KG1 (cell line): ENCODE results near the gene C16orf96.

Source experiments
- DNase-seq: peaks from one replicate; lab custom pipeline; 2025; lab: John Stamatoyannopoulos, UW

C16orf96 gene

DNA sequence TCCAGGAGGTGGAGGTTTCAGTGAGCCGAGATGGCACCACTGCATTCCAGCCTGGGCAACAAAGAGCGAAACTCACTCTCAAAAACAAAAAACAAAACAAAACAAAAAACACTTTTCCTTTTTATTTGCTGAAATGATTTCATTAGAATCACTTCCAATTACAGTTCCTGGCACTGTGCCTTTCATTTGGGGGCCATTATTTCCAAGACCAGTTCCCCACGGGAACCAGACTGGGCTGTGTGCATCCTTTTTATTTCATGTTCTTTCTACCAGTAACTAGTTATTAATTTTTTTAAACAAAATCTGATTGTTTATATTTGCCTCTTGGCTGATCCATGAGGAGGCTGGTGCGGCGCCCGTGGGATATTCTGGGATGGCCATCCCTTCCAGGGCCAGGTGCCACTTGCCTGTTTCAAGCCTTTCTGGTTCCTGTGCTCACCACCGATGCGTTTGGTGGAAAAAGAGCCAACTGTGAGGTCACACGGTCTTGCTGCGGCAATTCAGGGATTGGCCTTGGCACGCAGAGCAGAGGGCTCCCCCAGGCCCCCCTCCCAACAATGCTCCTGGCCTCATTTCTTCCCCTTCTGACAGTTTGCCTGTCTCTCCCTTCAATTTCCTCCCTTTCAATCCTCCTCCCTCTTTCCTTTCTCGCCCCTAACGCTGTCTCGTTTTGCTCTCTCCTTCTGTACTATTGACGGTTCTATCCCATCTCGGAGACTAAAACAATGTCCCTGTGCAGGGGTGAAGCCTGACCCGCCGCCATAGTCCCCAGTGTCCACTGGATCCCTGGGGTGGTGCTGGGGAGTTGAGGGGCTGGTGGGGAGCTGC, 45.1 kb downstream of the C16orf96 start:
- DNase-seq, result no peak

DNA sequence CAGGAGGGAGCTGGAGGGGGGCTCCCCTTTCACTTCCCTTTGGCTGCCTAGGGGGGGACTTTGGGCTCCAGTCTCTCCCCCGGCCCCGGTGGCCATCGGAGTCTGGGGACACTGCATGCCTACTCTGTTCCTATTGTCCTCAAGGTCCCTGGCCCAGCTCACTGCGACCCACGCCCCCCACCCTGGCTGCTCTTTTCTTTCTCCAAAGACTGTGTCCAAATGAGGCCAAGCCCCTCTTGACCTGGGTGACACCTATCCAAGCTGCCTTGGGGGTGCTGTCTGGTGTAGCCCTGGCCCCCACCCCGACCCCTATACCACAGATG, 45.7 kb downstream of the C16orf96 start:
- no peak for DNase-seq

DNA sequence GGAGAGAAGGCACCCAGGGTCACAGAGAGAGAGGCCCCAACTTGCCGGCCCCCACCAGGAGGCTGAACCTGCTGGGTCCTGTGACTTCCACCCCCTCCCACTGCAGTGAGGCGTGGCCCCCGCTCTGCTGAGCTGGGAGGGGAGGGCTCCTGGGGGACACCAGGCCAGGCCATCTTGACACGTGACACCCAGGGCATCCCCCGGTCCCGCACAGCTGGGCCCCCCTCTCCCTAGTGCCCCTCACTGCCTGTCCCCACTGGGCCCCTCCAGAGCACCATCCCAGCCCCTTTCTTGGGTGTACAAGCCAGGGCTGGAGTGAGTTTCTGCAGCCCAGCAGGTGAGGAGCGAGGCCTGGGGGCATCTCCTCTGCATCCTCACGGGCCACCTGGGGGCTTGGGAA, 46.2 kb downstream of the C16orf96 start:
- no peak for DNase-seq

DNA sequence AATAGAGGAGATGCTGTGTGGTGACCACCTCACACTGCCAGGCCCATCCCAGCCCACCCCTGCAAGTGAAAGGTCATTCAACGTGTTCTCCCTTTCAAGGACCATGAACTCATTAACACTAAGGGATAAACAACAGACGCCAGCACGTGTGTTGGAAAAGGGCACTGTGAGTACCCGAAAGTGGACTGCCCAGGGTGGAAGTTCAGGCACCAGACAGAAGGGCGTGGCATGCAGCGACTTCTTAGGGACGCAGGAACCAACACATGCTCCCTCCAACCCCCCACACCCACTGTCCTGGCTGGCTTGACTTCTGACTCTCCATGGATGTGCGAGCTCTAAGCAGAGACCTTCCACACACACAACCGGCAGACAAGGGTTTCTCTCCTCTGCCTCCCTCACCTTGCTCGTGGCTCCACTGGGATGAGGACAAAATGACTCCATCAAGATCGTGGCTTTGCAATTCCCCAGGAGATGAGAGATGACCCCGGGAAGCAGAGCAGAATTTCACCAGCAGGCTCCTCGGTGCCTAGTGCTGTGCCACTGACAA, 47.6 kb downstream of the C16orf96 start:
- no peak for DNase-seq

DNA sequence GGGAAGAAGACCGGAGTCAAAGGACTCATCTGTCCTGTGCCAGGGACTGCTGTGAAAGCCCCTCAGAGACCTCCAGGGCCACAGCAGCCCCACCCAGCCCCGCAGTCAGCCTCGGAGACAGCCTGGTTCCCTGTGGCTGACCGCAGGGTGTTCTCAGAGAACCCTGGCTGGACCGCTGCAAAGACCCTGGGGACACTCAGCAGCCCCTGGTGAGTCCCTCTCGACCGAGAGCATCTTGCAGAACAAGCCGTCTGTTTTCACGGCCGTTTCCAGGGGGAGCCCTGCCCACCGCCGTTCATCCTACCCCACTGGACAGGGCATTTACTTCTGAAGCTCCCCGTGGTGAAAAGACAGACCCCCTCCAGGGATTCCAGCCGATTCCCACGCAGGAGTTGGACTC, 48.3 kb downstream of the C16orf96 start:
- DNase-seq, result no peak

DNA sequence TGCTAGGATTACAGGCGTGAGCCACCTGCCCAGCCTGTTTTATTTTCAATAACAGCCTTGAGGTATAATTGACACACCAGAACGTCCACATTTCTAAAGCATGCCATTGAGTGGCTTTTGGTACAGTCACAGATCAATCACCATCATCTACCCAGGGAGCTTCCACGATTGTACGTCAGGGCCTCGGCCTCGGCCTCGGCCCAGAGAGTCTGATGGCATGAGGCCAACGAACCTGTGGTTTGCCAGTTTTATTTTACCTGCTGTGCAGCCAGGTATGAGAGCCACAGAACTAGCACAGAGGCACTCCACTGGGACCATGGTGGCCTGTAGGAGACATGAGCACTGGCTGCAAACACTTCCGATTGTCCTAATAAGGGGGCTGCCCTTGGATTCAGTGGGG, 50.2 kb downstream of the C16orf96 start:
- no peak for DNase-seq

DNA sequence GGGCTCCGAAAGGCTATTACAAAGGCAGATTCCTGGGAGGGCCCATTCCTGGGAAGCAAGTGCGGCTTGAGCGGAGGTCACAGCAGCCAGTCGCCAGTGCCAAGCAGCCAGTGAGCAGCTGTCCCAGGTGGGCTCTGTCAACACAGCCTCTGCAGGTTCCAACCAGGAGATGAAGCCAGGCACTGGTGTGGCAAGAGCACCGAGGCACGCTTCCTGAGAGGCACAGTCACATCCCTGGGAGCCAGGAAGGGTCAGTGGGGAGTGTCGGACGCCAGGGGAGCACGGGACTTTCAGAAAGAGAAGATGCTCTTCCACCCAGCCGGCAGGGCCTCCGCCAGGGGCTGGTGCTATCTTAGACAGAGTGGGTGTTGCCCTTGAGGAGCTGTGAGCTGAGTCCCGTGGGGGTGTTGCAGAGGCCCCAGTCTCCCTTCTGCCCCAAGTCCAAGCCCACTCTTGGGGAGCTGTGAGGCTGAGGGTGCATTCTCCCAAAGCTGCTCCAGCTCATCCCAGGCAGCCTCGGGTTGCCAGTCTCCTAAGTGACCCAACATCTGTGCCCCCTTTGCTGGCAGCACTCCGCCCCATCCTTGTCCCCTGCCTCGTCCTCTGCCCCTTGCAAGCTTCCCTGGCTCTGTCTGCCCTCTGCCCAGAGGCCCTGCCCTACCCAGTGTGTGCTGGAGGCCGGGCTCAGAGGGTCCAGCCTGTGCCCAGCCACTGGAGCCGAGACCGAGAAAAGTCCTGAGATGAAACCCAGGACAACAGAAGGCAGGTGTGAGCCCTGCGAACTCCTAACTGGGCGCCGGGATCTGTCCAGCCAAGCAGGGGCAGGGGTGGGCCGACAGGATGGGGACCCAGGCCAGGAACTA, 51.9 kb downstream of the C16orf96 start:
- DNase-seq, result no peak

DNA sequence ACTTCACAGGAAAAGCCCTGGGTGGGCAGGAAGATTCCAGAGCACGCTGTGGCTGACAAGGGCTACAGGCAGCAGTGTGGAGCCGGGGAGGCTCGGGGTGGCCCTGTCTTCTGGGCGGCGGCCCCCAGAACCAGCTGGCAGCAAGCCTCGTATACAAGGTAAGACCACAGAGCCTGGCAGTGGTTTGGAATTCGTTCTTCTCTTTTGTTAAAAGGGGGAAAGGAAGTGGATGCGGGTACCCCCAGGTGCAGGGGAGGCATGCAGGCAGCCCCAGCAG, 52.5 kb downstream of the C16orf96 start:
- no peak for DNase-seq

DNA sequence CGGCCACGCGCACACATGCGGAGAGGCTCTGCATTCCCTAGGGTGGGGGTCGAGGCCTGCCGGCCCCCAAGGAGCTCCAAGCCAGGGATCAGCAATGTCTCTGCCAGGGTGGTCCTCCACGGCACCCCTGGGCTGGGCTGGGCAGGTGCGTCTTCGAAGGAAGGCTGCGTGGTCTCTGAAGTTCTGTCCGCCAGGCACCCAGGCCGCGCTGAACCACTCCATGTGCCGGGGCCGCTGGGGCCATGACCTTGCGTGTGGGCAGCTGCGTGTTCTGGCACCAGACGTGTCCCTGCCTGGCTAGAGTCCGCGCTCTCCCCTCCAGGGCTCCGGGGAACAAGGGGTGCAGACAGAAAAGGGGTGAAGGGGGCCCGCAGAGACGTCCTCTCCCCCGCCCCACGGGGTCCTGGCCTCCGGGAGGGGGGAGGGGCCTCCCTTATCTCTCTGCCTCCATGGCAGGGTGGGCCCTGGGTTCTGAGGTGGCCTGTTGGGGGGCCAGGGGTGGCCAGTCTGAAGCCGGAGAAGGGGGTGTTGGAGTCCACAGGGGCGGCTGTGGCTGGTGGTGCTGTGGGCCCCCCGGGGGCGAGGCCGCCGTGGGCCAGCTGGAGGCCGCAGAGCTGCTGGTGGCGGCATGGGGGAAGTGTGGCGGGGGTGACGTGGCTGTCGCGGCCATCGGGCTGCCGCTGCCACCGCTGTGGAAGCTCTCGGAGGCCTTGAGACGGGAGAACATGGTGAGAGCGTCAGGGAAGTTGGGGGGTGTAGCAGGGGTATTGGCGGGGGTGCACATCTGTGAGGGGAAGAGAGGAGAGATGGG, 53.3 kb downstream of the C16orf96 start:
- no peak for DNase-seq

DNA sequence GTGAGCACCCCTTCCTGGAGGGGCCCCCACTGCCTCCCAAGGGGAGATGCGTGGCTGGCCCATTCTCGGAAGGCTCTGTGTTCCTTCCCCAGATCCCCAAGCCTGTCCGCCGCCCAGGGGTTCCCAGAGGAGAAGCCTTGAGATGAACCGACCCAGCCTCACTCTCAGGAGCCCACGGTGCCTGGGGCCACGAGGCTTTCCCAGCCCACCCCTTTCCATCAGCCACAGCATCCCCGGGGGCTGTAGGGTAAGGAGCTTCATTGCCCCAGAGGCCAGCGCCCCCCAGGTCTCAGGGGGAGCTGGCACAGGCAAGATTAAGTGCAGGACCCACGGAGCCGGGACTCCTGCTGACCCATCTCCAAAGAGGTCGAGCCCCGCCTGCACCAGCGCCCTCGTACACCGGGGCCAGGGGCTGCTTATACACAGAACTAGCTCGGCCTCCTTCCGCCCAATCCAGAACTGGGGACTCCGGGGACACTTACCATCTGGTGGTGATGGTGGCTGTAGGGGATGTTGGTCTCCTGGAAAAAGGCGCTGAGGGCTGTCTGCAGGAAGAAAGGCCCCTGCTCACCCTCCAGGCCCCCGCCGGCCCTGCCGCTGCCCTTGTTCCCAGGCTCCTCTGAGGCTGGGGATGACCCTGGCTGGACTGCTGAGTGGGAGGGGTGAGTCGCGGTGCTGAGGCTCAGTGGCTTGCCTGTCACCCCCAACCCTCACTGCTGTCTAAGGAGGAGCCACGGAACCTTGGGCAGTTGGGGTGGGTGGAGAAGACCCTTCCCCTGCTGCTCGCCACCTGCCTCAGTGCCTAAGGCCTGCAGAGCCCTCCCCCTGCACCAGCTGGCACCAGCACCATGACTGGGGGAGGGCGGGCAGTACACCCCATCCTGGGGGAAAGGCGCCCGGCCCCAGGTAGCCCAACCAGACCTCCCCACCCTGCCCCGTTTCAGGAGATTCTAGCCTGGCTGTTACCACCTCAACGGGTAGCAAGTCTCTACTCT, 54.2 kb downstream of the C16orf96 start:
- DNase-seq, result no peak

DNA sequence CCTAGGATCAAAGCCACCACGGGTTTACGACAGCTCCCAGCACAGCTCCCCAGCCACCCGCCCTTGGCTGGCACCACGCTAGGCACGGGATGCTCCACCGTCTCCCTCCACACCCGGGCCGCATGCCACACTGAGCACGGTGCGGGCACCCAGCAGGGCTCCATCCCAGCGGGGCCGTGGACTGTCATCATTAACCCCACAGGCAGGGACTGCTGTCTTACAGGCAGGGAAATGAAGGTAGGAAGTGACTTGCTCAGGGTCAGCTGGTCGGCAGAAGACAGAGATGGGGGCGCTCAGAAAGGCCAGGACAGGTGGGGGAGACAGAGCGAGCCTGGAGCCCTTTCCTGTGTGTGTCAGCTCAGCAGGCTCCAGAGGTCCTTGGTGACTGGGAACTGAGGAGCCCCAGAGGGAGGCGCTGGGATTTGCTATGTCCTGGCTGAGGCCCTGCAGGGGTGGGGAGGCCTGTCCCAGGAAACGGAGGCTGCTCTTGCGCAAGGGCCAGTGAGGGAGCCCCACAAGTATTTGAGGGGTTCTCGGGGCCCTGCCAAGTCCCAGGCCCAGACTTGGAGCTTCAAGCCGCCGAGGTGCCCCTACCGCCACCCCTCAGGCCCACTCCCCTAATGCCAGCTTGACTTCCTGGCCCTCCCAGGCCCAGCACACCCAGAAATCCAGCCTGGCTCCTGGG, 55.3 kb downstream of the C16orf96 start:
- DNase-seq, result no peak

DNA sequence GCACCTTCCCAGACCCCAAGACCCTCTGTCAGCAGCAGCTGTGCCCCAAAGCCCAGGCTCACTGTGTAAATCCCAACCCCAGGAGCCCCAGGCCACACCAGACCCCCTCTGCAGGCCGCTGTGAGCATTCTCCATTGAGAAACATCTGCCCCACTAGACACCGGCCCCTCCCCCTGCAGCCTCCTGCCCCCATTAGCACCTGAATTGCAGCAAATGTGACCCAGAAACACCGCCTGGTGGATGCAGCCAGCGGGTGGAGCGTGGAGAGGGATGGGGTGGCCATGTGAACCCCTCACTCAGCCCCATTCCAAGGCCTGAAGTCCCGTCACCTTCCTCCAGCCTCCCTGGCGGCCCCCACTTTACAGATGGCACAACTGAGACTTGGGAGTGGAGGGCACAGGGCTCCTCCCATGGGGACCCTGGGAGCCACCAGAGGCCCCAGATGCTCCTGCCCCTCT, 56.4 kb downstream of the C16orf96 start:
- no peak for DNase-seq

DNA sequence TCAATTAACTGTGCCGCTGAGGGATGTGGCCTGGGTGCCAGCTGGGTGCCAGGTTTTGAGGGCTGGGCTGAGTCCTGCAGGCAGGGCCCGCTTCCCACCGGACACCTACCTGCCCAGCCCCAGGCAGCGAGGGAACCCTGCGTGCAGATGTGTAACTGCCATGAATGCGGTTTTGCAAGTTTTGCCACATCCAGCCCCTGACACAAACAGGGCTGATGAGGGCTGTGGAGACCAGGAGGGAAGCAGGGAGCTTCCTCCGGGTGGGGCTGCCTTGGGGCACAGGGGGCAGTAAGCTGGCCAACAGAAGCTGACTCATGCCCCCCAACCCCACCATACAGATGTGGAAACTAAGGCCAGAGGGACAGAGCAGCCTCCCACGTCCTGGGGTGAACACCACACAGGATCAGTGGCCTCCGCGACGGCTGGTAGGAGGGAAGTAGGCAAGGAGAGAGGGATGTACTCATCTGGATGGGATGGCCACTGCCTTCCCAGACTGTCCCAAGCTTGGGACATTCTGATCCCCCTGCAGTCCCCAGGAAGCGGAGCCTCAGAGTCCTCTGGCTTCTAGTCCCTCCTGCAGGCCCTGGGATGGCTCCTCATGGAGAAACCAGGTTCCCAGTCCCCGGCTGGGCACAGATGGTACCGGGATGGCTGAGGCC, 57.0 kb downstream of the C16orf96 start:
- no peak for DNase-seq

DNA sequence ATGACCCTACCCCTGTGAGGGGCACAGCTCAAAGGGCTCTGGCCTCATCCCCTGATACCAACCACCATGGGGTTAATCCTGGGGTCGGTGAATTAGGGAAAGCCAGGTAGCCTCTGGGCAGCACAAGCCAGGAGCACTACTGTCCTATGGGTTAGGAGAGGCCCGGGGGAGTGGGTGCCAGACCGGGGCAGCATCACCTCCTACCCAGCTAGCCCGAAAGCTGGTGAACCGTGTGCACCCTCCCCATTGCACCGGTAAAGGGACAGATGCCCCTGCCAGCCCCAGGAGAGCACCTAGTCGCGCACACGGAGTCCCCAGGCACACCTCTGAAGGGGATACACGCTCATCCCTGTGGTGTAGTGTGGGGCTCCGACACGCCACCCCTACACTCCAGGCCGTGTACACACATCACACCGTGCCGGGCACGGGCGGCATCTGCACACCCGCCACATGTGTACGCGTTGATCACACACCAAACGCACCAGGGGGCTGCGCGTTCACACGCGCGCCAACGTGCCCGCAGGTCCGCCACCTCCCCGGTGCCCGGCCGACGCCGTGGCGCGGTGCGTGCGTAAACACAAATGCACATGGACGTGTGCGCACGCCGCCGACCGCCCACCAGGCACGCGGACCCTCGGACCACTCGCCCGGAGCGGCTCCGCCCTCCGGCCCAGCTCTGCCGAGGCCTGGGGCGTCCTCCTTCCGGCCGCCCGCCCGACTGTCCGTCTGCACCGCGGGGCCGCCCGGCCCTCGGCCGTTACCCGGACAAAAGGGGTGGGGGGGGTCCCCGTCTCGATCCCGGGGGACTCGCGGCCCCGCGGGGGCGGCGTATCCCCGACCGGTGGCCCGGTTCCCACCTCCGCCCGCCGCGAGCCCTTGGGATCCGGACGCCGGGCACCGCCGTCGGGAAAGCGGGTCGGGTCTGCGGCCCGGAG, 57.8 kb downstream of the C16orf96 start:
- DNase-seq, result peak; percentile 7

DNA sequence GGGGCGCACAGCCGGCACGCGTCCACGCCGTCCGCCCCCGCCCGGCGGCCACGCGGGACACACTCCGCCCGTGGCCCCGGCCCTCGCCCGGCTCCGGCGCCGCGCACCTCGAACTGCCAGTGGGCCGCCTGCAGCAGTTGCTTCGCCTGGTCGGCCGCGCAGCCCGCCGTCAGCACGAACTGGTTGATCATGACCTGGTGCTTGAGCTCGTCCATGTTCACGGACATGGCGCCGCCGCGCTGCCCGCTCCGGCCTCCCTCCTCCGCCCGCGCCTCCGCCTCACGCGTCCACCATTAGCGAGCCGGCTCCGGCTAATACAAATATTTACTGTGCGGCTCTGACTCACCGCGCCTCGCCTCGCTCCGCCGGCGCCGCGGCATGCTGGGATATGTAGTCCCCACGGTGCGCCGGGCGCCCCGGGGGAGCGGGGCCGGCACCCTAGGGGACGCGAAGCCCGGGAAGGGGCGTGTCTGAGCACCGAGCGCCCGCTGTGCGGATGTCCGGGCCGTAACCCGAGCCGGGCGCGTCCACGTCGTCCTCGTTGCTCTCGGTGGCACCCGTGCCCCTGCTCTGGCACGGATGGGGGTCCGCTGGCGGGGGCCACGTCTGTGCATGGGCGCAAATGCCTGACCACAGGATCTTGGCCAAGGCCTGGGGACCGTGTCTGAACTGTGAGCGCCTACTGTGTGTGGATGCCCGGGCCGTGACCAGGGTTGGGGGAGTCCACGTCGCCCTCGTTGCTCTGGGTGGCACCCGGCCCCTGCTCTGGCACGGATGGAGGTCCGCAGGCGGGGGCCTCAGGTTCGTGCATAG, 58.6 kb downstream of the C16orf96 start, which contains the start of gene UBALD1:
Gene UBALD1, minus strand, starts transcription at position 318 of the 813 bp plus-strand sequence. Its CDS starts 91 bp downstream, at position 227.
- peak; percentile 20 for DNase-seq

DNA sequence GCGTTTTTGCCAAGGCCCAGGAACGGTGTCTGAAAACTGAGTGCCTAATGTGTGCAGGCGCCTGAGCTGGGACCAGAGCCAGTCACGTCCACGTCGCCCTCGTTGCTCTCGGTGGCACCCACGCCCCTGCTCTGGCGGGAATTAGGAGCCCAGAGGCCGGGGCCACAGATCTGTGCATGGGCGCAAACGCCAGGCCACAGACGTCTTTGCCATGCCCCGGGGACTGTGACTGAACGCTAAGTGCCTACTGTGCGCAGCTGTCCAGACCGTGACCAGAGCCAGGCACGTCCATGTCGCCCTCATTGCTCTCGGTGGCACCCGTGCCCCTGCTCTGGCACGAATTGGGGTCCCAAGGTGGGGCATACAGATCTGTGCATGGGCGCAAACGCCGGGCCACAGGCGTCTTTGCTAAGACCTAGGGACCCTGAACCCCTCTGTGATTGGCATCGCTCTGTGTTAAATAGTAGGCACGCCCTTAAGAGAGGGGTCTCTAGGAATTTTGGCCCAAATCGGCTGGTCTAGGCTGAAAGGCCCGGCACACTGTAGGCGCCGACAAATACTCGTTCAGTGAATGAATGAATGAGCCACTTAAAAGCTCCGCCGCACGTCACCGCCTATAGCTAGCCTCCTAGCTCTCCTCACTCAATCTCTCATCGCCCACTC, 59.4 kb downstream of the C16orf96 start:
- DNase-seq, result no peak
